Adipocyte (in vitro differentiated cells): ENCODE data around the gene CAMTA1.

Source experiments
- DNase-seq: peaks from one replicate; pipeline ENCODE4 v3.0.0-alpha.2; 2015; ENCODE audit warnings: low read depth
- H3K27me3 ChIP-seq: replicated peaks from 2 replicates; pipeline ENCODE4 v1.7.0; 2013; ENCODE audit warnings: mild to moderate bottlenecking, low read length, moderate library complexity; ENCODE audit not compliant: control insufficient read depth, insufficient read depth
- H3K36me3 ChIP-seq: 2 replicates; pipeline ENCODE4 v1.7.0; 2013; ENCODE audit warnings: low read length, mild to moderate bottlenecking, moderate library complexity; ENCODE audit not compliant: control insufficient read depth, insufficient read depth, severe bottlenecking
- H3K4me1 ChIP-seq: 2 replicates; pipeline ENCODE4 v1.7.0; 2013; ENCODE audit warnings: mild to moderate bottlenecking, low read length, moderate library complexity; ENCODE audit not compliant: control insufficient read depth, insufficient read depth
- H3K4me3 ChIP-seq: 2 replicates; pipeline ENCODE4 v1.7.0; 2013; ENCODE audit warnings: mild to moderate bottlenecking, low read length, moderate library complexity
- H3K9ac ChIP-seq: 2 replicates; pipeline ENCODE4 v1.7.0; 2013; ENCODE audit warnings: mild to moderate bottlenecking, low read length, moderate library complexity
- H3K9me3 ChIP-seq: 2 replicates; pipeline ENCODE4 v1.7.0; 2013; ENCODE audit warnings: mild to moderate bottlenecking, low read length, moderate library complexity; ENCODE audit not compliant: control insufficient read depth

The CAMTA1 gene

DNA sequence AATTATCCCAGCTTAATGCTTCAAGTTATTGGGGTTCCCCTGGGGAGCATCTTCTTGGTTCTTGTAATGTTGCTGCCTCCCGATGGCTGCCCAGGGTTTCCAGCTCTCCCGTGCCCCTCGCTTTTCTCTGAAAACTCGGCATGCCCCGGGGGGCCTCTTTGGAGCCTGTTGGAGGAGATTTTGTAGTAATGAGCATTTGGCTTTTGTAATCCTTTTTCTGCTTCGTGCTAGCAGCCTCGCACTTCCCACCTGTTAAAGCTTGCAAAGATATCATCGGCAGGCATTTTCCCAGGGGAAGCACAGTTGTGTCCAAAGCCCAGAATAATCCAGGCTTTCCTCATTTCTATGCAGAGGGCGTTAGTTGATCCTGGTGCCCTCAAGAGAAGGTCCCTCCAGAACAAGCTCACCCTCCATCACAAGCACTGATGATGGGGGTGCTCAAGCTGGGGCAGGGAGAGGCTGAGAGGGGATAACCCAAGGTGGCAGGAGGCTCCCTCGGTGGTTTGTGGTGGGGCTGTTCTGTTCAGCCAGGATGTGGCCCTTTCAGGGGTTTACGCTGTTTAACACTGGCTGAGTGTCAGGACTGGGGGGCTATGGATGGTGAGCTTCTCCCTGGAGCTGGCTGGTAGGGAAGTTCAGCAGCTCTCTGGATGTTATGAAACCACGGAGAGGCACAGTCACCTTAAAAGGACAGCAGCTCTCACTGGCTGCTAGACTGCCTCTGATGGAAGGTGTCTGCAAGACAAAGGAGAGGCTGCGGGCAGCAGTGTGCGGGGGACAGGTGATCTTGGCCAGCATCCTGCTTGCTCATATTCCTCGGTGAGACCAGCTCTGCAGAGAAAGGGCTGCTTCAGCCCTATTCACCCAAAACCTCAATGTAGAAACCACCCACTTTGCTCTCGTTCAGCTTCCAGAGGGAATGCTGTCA lies 508.7 kb downstream of the CAMTA1 start:
- H3K4me3 ChIP-seq: no peak overlapping the region
- H3K9me3 ChIP-seq: peaks cover 8% of the 10 kb centered on the region
- H3K4me1 ChIP-seq: peaks cover 34% of the 10 kb centered on the region
- no peaks in the 10 kb centered on the region for H3K27me3 ChIP-seq
- no peak overlapping the region for H3K9ac ChIP-seq
- no peaks in the 10 kb centered on the region for H3K36me3 ChIP-seq
- no peak for DNase-seq

DNA sequence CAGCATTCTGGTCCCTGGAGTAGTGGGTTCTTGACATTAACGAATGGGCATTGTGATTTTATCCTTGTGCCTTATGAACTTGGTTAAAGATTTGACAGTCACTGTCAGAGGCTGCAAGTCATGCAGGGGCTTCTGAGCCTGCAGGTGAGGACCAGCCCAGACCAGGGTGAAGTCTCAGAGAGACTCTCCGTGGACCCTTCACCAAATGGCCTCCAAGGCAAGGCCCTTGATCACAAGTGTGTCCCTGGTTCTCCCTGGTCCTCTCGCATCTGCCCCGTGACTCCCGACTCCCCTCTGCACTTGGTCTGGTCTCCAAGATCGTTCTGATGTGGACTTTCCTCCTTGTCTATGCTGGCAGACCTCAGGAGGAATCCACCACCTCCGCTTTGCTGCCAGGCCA lies 509.4 kb downstream of the CAMTA1 start:
- Histone ChIP-seq H3K9me3 (peaks cover 8% of the 10 kb centered on the region), H3K9ac (no peak overlapping the region), H3K27me3 (no peaks in the 10 kb centered on the region), H3K4me1 (peaks cover 40% of the 10 kb centered on the region), H3K36me3 (no peaks in the 10 kb centered on the region), H3K4me3 (no peak overlapping the region)
- DNase-seq: no peak

DNA sequence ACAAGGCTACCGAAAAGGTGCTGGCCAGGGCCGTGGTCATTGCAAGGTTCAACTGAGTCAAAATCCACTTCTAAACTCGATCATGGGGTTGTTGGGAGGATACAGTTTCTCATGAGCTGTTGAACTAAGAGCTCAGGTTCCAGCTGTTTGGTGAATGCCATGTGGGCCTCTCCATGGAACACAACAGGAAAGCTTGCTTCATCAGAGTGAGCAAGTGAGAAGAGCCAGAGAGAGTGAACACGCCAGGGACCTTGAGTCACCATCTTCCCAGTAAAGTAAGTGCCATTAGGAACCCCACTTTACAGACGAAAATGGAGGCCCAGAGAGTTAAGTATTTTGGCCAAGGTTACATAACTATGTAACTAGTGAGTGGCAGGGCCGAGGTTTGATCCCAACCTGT lies 510.7 kb downstream of the CAMTA1 start:
- H3K9ac ChIP-seq: no peak overlapping the region
- peaks cover 50% of the 10 kb centered on the region for H3K4me1 ChIP-seq
- H3K27me3 ChIP-seq: no peaks in the 10 kb centered on the region
- peaks cover 8% of the 10 kb centered on the region for H3K9me3 ChIP-seq
- H3K36me3 ChIP-seq: no peaks in the 10 kb centered on the region
- DNase-seq: no peak
- H3K4me3 ChIP-seq: no peak overlapping the region

DNA sequence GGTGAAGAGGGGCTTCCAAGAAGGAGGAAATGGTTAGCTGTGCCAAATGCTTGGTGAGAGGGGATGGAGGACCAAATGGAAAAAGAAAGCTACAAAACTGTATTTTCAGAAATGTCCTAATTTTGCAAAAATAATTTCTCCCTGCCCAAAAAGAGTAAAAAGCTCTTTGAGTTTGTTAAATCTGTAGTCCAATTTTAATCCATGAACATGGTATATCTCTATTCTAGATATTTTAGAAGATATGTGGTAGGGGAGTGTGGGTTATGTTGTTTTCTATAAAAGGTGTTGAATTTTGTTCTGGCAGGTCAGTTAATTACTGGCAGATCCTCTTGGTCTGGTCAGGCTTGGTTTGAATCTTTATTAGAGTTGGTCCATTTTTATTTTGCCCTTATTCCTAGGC lies 511.7 kb downstream of the CAMTA1 start:
- no peak for DNase-seq
- Histone ChIP-seq H3K4me3 (no peak overlapping the region), H3K9me3 (peaks cover 8% of the 10 kb centered on the region), H3K4me1 (peaks cover 46% of the 10 kb centered on the region), H3K36me3 (no peaks in the 10 kb centered on the region), H3K27me3 (no peaks in the 10 kb centered on the region), H3K9ac (no peak overlapping the region)

DNA sequence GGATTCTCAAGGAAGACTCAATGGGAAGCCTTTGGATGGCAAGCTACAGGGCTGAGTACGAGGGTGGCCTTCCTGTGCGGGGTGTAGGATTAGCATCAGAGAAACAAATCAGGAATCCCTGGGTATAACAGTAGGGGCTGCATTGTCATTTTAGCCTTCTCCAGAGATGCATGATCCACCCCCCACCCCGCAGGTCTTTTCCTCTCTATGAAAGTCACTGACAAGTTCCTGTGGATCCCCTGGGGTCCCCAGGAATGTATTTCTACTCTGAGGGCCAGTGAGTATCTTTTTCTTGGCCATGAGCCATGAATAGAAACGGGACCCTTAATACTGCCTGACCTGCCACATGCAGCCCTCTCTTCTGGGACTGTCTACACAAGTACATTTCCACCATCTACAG lies 512.9 kb downstream of the CAMTA1 start:
- peaks cover 38% of the 10 kb centered on the region for H3K4me1 ChIP-seq

DNA sequence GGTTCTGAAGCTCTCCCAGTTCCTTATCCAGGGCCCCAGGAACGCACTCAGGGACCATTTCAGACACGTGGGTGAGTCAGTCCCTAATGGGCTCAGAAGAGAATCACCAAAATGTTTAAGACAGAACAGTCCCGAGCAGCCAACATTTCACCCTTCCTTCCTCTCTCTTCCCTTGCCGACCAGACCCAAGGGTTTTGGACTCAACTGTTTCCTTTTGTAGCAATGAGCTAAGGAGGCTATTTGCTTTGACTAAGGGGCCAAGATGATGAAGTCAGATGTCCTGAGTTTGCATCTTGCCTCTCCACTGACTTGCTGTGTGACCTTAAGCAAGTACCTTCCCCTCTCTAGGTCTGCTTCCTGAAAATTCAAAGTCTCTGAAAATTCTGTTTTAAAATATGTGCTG lies 513.5 kb downstream of the CAMTA1 start:
- peak overlapping the region; percentile 37 for H3K4me3 ChIP-seq
- H3K4me1 ChIP-seq: peaks cover 38% of the 10 kb centered on the region
- peak overlapping the region; percentile 27 for H3K9ac ChIP-seq
- H3K9me3 ChIP-seq: peaks cover 8% of the 10 kb centered on the region
- peak; percentile 58 for DNase-seq
- H3K27me3 ChIP-seq: no peaks in the 10 kb centered on the region
- H3K36me3 ChIP-seq: no peaks in the 10 kb centered on the region

More for the DNA sequence above, 512.9 kb downstream of the CAMTA1 start:
- H3K9me3 ChIP-seq: peaks cover 8% of the 10 kb centered on the region
- H3K9ac ChIP-seq: no peak overlapping the region
- H3K36me3 ChIP-seq: no peaks in the 10 kb centered on the region
- no peaks in the 10 kb centered on the region for H3K27me3 ChIP-seq
- no peak overlapping the region for H3K4me3 ChIP-seq
- DNase-seq: no peak

DNA sequence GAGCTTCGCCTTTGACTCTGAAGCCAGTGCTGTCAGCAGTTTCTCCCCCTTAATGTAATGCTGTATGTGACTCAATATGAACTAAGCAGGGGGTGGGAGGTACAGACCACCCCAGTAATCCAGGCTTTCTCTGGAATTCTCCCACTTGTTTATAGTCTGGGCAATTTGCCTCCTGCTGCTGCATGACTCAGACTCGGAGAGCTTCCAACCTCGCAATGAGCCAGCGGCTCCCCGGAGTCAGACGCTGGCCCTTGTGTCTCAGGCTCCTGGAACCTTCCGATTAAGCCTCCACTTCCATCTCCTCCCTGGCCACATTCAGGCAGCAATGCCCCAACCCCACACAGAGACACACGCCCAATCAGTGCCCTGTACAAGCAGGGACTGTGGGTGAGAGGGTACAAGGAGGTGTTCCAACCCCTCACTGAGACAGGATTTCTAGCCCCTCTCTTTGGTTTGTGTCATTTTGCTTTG lies 514.1 kb downstream of the CAMTA1 start:
- H3K4me1 ChIP-seq: peaks cover 38% of the 10 kb centered on the region
- H3K27me3 ChIP-seq: no peaks in the 10 kb centered on the region
- peak overlapping the region; percentile 37 for H3K9ac ChIP-seq
- no peaks in the 10 kb centered on the region for H3K36me3 ChIP-seq
- peak overlapping the region; percentile 58 for H3K4me3 ChIP-seq
- peaks cover 8% of the 10 kb centered on the region for H3K9me3 ChIP-seq
- peak; percentile 96 for DNase-seq

DNA sequence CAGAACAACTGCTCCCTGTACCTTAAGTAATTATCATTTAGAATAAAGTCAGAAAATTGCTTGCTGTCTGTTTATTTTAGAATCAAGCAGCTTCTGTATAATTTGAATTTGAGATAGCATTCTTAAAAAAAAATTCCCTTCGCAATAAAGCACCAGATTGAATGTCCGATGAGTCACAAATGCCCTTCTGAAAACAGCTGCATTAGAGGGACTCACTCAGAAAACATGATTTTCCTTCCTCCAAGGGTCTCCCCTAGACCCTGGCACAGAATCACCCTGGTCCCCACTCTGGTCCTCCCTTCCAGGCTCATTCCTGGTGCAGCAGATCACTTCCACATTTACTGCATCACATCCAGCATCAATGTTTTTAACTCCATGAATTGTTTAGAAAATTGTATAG lies 514.7 kb downstream of the CAMTA1 start:
- Histone ChIP-seq H3K4me3 (peak overlapping the region; percentile 58), H3K27me3 (no peaks in the 10 kb centered on the region), H3K36me3 (no peaks in the 10 kb centered on the region), H3K9me3 (peaks cover 8% of the 10 kb centered on the region), H3K9ac (peak overlapping the region; percentile 37), H3K4me1 (peaks cover 38% of the 10 kb centered on the region)
- peak; percentile 86 for DNase-seq

DNA sequence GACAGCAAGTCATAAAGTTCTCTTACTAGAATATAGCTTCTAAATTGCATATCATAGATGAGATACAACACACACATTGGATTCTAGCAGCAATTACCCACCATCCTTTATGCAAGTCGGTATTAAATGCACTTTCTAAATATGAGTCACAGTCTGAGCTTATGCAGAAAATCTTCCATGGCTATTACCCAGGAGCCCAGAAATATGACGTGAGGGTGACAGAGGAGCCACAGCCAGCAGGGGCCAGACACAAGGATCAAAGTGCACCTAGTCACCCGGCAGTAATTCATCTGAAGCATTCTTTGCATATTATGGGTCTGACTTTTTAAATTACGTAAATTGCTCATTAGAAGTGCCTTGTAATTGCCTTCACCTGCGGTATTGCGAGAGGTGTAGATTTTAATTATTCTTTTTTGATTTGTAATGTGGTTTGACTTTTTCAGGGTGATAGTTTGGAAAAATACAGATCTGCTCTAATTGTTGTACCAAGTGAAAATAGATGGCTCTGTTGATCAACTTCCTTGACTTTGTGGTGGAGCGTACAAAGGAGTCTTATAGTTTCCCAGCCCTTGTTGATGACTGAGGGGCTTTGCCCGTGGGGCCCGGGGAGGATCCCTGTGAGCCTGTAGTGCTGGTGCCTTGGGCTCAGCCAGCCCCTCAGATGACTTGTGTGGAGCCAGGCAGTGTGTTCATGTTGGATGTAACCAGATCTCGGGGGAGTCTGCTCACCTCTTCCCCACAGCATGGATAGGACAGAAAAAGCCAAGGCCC lies 515.8 kb downstream of the CAMTA1 start:
- H3K9me3 ChIP-seq: peaks cover 8% of the 10 kb centered on the region
- H3K27me3 ChIP-seq: no peaks in the 10 kb centered on the region
- H3K36me3 ChIP-seq: no peaks in the 10 kb centered on the region
- no peak overlapping the region for H3K4me3 ChIP-seq
- peak; percentile 78 for DNase-seq
- H3K9ac ChIP-seq: no peak overlapping the region
- peaks cover 35% of the 10 kb centered on the region for H3K4me1 ChIP-seq

DNA sequence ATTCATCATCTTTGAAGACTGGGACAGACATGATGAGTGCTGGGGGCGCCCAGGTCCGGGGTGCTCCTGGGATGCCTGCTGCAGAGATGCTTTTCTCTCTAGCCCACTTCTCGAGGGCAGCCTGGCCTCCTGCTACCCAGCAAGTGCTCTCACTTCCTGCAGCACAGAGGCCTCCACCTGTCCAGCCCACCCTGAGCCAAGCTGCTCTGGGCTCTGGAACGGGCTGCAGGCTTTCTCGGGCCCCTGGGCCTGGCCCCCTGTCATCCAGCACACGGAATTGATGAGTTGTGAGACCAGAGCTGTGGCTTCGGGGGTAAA lies 516.4 kb downstream of the CAMTA1 start:
- no peak for DNase-seq

DNA sequence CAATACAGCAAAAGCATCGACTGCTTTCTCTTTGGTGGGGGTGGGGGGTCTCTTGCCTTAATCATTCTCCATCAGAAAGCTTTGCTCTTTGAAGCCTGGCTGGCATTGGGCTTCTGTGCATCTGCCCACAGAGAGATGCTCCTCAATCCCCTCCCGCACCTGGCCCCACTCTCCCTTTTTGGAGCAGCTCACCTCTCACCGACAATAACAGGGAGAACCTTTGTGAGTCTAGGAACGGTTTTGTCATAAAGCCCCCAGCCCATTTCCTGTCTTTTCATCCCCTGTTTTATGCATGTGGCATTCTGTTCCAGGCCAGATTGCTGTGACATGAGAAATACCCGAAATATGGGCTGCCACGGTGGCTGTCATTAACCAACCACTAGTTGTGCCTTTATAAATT lies 516.9 kb downstream of the CAMTA1 start:
- no peak for DNase-seq

More for the DNA sequence above, 516.4 kb downstream of the CAMTA1 start:
- Histone ChIP-seq H3K4me3 (no peak overlapping the region), H3K4me1 (peaks cover 35% of the 10 kb centered on the region), H3K27me3 (no peaks in the 10 kb centered on the region), H3K9me3 (peaks cover 7% of the 10 kb centered on the region), H3K9ac (no peak overlapping the region), H3K36me3 (no peaks in the 10 kb centered on the region)

More for the DNA sequence above, 516.9 kb downstream of the CAMTA1 start:
- Histone ChIP-seq H3K36me3 (no peaks in the 10 kb centered on the region), H3K27me3 (no peaks in the 10 kb centered on the region), H3K4me1 (peaks cover 35% of the 10 kb centered on the region), H3K9me3 (peaks cover 5% of the 10 kb centered on the region), H3K4me3 (no peak overlapping the region), H3K9ac (no peak overlapping the region)
